Mesendoderm (in vitro differentiated cells): ENCODE data around the gene B4GALT7.
"Not testable (repeated sequence)": the region's sequence is repeated elsewhere in the genome, so short reads cannot be mapped to it uniquely, and the experiment has no call there.

Source experiments
- DNase-seq: peaks from one replicate; pipeline ENCODE4 v3.0.0; 2013
- H2AK5ac ChIP-seq: 2 replicates; pipeline ENCODE4 v1.6.1; 2013; ENCODE audit warnings: low read length, inconsistent platforms
- H2BK120ac ChIP-seq: 2 replicates; pipeline ENCODE4 v1.6.1; 2013; ENCODE audit warnings: low read depth, mild to moderate bottlenecking, low read length, moderate library complexity, mixed read lengths
- H2BK15ac ChIP-seq: replicated peaks from 2 replicates; pipeline ENCODE4 v1.6.1; 2013; ENCODE audit warnings: low read depth, mild to moderate bottlenecking, moderate library complexity
- H2BK5ac ChIP-seq: 2 replicates; pipeline ENCODE4 v1.6.1; 2013; ENCODE audit warnings: low read length, inconsistent platforms
- H3K18ac ChIP-seq: 2 replicates; pipeline ENCODE4 v1.6.1; 2013; ENCODE audit warnings: mild to moderate bottlenecking, low read length, mixed read lengths
- H3K23ac ChIP-seq: one replicate; pipeline ENCODE4 v1.6.1; 2013; ENCODE audit warnings: low read length
- H3K27ac ChIP-seq: 2 replicates; pipeline ENCODE4 v1.5.1; 2013; ENCODE audit warnings: low read depth, mild to moderate bottlenecking, inconsistent platforms, low read length, moderate library complexity
- H3K27me3 ChIP-seq: 2 replicates; pipeline ENCODE4 v1.6.1; 2013; ENCODE audit warnings: low read length, control low read depth, mild to moderate bottlenecking, inconsistent platforms; ENCODE audit not compliant: insufficient read depth, poor library complexity
- H3K36me3 ChIP-seq: 2 replicates; pipeline ENCODE4 v1.6.1; 2013; ENCODE audit warnings: low read length, inconsistent platforms; ENCODE audit not compliant: control insufficient read depth, insufficient read depth
- H3K4ac ChIP-seq: one replicate; pipeline ENCODE4 v1.6.1; 2013; ENCODE audit warnings: low read depth, mild to moderate bottlenecking, low read length, moderate library complexity
- H3K4me1 ChIP-seq: 2 replicates; pipeline ENCODE4 v1.6.1; 2013; ENCODE audit warnings: low read depth, low read length, inconsistent platforms; ENCODE audit not compliant: control insufficient read depth
- H3K4me2 ChIP-seq: 2 replicates; pipeline ENCODE4 v1.6.1; 2013; ENCODE audit warnings: low read length
- H3K4me3 ChIP-seq: 2 replicates; pipeline ENCODE4 v1.5.1; 2013; ENCODE audit warnings: mild to moderate bottlenecking, low read length
- H3K56ac ChIP-seq: one replicate; pipeline ENCODE4 v1.6.1; 2013; ENCODE audit warnings: low read length
- H3K79me1 ChIP-seq: 2 replicates; pipeline ENCODE4 v1.6.1; 2013; ENCODE audit warnings: low read length, inconsistent platforms
- H3K79me2 ChIP-seq: 2 replicates; pipeline ENCODE4 v1.6.1; 2013; ENCODE audit warnings: mild to moderate bottlenecking, low read length; ENCODE audit not compliant: control insufficient read depth, insufficient read depth
- H3K9ac ChIP-seq: 2 replicates; pipeline ENCODE4 v1.6.1; 2013; ENCODE audit warnings: low read length, inconsistent platforms
- H4K5ac ChIP-seq: one replicate; pipeline ENCODE4 v1.6.1; 2013; ENCODE audit warnings: low read length
- H4K8ac ChIP-seq: one replicate; pipeline ENCODE4 v1.6.1; 2013; ENCODE audit warnings: low read depth, mild to moderate bottlenecking, control low read depth, low read length, moderate library complexity
- WGBS: extraction: QIAGEN DNeasy Blood & Tissue Kit; methylation state at CpG from one replicate; pipeline ENCODE4 v1.1.7; 2013; ENCODE audit warnings: low lambda C conversion rate, missing lambda C conversion rate; ENCODE audit not compliant: insufficient coverage; ENCODE audit errors: extremely low coverage; 5-methylcytosine and 5-hydroxymethylcytosine counted together

The B4GALT7 gene

DNA sequence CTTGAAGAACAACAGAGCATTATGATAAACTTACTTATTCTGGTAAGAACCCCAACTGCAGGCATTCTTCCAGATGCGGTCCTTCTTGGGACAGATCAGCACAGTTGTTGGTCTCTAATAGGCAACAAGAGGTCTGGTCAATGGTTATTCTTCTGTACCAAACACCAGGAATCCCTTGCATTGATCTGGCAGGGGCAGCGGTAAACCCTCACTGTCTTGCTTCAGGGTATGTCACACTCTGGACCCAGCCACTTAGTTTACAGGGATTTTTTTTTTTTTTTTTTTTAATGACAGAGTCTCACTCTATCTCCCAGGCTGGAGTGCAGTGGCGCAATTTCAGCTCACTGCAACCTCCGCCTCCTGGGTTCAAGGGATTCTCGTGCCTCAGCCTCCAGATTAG is 44.3 kb upstream of the B4GALT7 start:
- Histone ChIP-seq H3K4me2 (no peak overlapping the region), H3K36me3 (no peaks in the 10 kb centered on the region), H2AK5ac (no peak overlapping the region), H3K9ac (no peak overlapping the region), H3K23ac (no peak overlapping the region), H3K27ac (no peak overlapping the region), H3K18ac (no peak overlapping the region), H3K27me3 (no peaks in the 10 kb centered on the region), H3K79me2 (peaks cover 27% of the 10 kb centered on the region), H3K56ac (no peak overlapping the region), H3K4me3 (no peak overlapping the region), H3K79me1 (peaks cover 19% of the 10 kb centered on the region), H3K4ac (no peak overlapping the region), H3K4me1 (peaks cover 6% of the 10 kb centered on the region), H2BK5ac (no peak overlapping the region), H2BK15ac (no peak overlapping the region), H2BK120ac (no peak overlapping the region), H4K8ac (no peak overlapping the region), H4K5ac (no peak overlapping the region)
- no peak for DNase-seq
- no CpG with 5 or more reads among the region's 5 CpGs for WGBS

DNA sequence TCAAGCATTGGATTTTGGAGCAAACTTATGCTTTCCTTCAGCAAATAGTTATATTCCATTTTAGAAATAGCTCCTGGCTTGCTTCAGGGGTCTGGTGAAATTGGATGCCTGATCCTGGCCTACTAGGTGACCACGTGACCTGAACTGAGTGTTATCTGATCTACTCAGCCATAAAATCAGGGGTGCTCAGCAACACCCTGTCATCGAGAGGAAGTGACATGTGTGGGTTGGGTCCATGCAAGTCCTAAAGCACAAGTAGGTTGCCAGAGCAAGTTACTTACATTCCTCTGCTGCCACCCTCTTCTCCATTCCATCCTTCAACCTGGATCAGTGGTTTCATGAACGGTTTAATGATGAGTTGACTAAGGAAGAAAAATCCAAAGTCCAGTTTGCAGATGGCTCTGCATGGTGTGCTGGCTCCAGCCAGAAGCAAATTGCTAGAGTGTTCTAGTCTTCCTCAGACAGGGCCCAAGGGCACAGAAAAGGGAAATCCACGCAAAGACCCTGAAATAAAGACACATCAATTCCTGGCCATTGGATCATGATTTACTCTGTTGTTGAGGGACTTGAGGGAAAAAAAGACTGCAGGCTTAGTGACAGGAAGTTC is 42.8 kb upstream of the B4GALT7 start:
- Histone ChIP-seq H2BK120ac (no peak overlapping the region), H3K18ac (no peak overlapping the region), H3K4me1 (peaks cover 6% of the 10 kb centered on the region), H4K5ac (no peak overlapping the region), H2BK15ac (no peak overlapping the region), H3K79me2 (peaks cover 18% of the 10 kb centered on the region), H3K9ac (no peak overlapping the region), H3K4ac (no peak overlapping the region), H3K23ac (no peak overlapping the region), H3K56ac (no peak overlapping the region), H3K27ac (no peak overlapping the region), H2AK5ac (no peak overlapping the region), H3K36me3 (no peaks in the 10 kb centered on the region), H3K27me3 (no peaks in the 10 kb centered on the region), H2BK5ac (no peak overlapping the region), H3K4me2 (no peak overlapping the region), H3K4me3 (no peak overlapping the region), H4K8ac (no peak overlapping the region), H3K79me1 (peaks cover 13% of the 10 kb centered on the region)
- no peak for DNase-seq
- WGBS, result no CpG with 5 or more reads among the region's 4 CpGs

DNA sequence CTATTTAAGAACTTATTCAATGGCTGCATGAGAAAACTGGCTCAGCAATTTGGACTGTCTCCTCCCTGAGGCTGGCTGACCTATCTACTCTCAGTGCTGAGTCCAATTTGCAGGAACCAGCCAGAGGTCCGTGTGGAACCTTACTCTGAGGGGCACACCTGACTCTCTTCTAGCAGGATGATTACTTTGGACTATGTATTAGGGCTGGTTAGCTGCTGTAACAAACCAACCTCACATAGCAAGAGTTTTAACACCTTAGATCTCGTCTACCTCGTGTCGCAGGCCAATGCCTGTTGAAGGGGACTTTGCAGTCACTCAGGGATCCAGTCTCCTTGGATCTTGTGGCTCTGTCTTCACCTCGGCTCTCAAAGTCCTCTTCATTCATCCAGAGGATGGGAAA is 42.1 kb upstream of the B4GALT7 start:
- no peak overlapping the region for H3K4ac ChIP-seq
- H4K5ac ChIP-seq, result no peak overlapping the region
- no peak overlapping the region for H2BK120ac ChIP-seq
- no peak overlapping the region for H3K9ac ChIP-seq
- H3K56ac ChIP-seq, result no peak overlapping the region
- no peak overlapping the region for H3K4me2 ChIP-seq
- H3K27ac ChIP-seq, result no peak overlapping the region
- no peak for DNase-seq
- peaks cover 7% of the 10 kb centered on the region for H3K79me1 ChIP-seq
- no peak overlapping the region for H4K8ac ChIP-seq
- no peak overlapping the region for H2BK15ac ChIP-seq
- H2BK5ac ChIP-seq, result no peak overlapping the region
- H2AK5ac ChIP-seq, result no peak overlapping the region
- H3K4me1 ChIP-seq, result peaks cover 6% of the 10 kb centered on the region
- H3K23ac ChIP-seq, result no peak overlapping the region
- H3K36me3 ChIP-seq, result no peaks in the 10 kb centered on the region
- WGBS, result no CpG with 5 or more reads among the region's 5 CpGs
- H3K79me2 ChIP-seq, result peaks cover 11% of the 10 kb centered on the region
- no peak overlapping the region for H3K4me3 ChIP-seq
- no peak overlapping the region for H3K18ac ChIP-seq
- H3K27me3 ChIP-seq, result no peaks in the 10 kb centered on the region

DNA sequence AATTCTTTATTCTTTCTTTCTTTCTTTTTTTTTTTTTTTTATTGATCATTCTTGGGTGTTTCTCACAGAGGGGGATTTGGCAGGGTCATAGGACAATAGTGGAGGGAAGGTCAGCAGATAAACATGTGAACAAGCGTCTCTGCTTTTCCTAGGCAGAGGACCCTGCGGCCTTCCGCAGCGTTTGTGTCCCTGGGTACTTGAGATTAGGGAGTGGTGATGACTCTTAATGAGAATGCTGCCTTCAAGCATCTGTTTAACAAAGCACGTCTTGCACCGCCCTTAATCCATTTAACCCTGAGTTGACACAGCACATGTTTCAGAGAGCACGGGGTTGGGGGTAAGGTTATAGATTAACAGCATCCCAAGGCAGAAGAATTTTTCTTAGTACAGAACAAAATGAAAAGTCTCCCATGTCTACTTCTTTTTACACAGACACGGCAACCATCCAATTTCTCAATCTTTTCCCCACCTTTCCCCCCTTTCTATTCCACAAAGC is 40.4 kb upstream of the B4GALT7 start:
- H3K4ac ChIP-seq, H3K23ac ChIP-seq, H3K9ac ChIP-seq, DNase-seq, H3K4me1 ChIP-seq, H3K79me2 ChIP-seq, H2BK15ac ChIP-seq, H3K56ac ChIP-seq, H3K4me2 ChIP-seq, H3K18ac ChIP-seq, H4K8ac ChIP-seq, H3K27me3 ChIP-seq, H2BK5ac ChIP-seq, H2BK120ac ChIP-seq, H4K5ac ChIP-seq, H3K36me3 ChIP-seq, H3K4me3 ChIP-seq, H3K79me1 ChIP-seq, H3K27ac ChIP-seq, H2AK5ac ChIP-seq: not testable (repeated sequence)
- WGBS, result no CpG with 5 or more reads among the region's 8 CpGs

DNA sequence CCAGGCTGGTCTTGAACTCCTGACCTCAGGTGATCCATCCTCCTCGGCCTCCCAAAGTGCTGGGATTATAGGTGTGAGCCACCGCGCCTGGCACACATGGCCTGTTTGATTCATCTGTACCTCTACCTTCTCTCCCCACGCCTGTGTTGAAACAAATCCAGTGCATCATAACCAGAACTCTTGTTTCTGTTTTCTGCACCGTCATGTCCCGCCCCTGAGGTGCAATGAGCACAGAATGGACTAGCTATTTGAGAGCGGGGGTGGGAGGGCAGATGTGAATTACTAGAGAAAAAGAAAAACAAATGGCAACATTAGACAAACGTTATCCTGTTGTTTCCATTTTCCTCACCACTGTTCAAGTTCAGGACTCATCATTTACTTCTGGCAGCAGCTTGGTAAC is 34.9 kb upstream of the B4GALT7 start:
- no peak overlapping the region for H3K4me2 ChIP-seq
- H3K56ac ChIP-seq, result no peak overlapping the region
- WGBS, result no CpG with 5 or more reads among the region's 8 CpGs
- H2BK5ac ChIP-seq, result no peak overlapping the region
- H2BK120ac ChIP-seq, result no peak overlapping the region
- H4K5ac ChIP-seq, result no peak overlapping the region
- no peak overlapping the region for H3K4ac ChIP-seq
- no peak overlapping the region for H2AK5ac ChIP-seq
- no peak overlapping the region for H3K4me3 ChIP-seq
- no peaks in the 10 kb centered on the region for H3K36me3 ChIP-seq
- no peak overlapping the region for H3K18ac ChIP-seq
- no peak overlapping the region for H3K27ac ChIP-seq
- H3K9ac ChIP-seq, result no peak overlapping the region
- no peaks in the 10 kb centered on the region for H3K79me2 ChIP-seq
- no peaks in the 10 kb centered on the region for H3K27me3 ChIP-seq
- H3K4me1 ChIP-seq, result no peaks in the 10 kb centered on the region
- no peak overlapping the region for H3K23ac ChIP-seq
- H4K8ac ChIP-seq, result no peak overlapping the region
- DNase-seq, result no peak
- no peak overlapping the region for H2BK15ac ChIP-seq
- no peaks in the 10 kb centered on the region for H3K79me1 ChIP-seq

DNA sequence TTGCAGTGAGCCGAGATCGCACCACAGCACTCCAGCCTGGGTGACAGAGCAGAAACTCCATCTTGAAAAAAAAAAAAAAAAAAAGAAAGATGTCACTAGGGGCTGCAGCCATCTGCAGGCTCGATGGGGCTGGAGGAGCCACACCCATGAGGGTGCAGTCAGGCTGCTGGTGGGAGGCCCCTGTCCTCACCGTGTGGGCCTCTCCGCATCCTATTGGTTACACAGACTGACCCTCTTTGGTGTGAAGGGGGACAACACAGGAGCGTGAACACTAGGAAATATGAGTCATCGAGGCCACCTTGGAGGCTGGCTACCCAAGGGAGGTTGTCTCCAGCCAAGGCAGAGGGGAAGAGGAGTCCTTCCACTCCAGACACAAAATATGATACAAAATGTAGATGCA is 31.6 kb upstream of the B4GALT7 start:
- no peak overlapping the region for H2BK120ac ChIP-seq
- H3K4me1 ChIP-seq, result no peaks in the 10 kb centered on the region
- no peaks in the 10 kb centered on the region for H3K79me1 ChIP-seq
- no CpG with 5 or more reads among the region's 7 CpGs for WGBS
- no peaks in the 10 kb centered on the region for H3K27me3 ChIP-seq
- H4K8ac ChIP-seq, result no peak overlapping the region
- H3K23ac ChIP-seq, result no peak overlapping the region
- H2AK5ac ChIP-seq, result no peak overlapping the region
- H3K4ac ChIP-seq, result no peak overlapping the region
- no peak overlapping the region for H3K4me2 ChIP-seq
- H3K56ac ChIP-seq, result no peak overlapping the region
- no peak for DNase-seq
- H3K36me3 ChIP-seq, result no peaks in the 10 kb centered on the region
- H3K9ac ChIP-seq, result no peak overlapping the region
- H3K4me3 ChIP-seq, result no peak overlapping the region
- no peaks in the 10 kb centered on the region for H3K79me2 ChIP-seq
- H3K27ac ChIP-seq, result no peak overlapping the region
- no peak overlapping the region for H3K18ac ChIP-seq
- no peak overlapping the region for H2BK15ac ChIP-seq
- no peak overlapping the region for H2BK5ac ChIP-seq
- H4K5ac ChIP-seq, result no peak overlapping the region
